ENCODE data around the gene CDC34.
"Not testable (repeated sequence)": the region's sequence is repeated elsewhere in the genome, so short reads cannot be mapped to it uniquely, and the experiment has no call there.

The CDC34 gene

DNA sequence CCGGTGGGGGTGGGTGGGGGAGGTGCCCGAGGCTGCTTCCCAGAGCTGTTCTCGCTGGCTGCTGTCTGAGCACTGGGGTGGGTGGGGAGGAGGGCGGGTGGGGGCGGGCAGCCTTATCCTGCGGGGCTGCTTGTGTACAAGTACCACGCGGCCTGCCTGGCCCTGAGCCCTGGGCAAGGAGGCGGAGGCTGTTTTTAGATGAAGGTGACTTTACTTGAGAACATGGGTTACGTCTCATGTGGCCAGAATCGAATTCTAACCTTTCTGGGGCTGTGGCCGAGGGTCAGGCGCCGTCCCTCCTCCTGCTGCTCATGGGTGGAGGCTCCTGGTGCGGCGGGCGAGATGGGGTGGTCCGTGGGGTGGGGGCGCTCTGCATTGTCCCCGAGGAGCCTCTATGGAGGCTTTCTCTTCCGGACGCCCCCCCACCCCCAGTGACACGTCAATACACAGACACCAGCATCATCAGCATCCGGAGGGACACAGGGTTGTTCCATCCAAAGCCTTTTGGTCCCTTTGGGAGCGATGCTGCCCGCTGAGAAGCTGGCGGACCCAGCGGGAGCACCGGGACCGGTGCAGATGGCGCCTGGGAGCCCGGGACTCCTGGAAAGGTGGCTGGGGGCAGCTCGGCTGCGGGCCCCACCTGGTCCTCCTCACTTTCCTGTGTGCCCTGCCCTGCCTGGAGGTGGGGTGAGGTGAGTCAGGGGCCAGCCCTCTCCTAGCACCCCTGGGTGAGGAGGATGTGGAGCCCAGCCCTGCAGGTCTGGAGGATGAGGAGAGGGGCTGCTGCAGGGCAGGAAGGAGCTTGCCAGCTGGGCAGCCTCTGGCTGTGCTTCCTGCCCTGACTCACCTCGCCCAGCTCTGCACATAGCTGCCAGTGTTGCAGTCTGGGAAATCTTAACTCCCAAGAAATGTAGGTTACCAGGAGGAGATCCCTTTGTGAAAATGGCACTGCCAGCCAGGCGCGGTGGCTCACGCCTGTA lies 44.3 kb downstream of the CDC34 start:
- no peak for DNase-seq

DNA sequence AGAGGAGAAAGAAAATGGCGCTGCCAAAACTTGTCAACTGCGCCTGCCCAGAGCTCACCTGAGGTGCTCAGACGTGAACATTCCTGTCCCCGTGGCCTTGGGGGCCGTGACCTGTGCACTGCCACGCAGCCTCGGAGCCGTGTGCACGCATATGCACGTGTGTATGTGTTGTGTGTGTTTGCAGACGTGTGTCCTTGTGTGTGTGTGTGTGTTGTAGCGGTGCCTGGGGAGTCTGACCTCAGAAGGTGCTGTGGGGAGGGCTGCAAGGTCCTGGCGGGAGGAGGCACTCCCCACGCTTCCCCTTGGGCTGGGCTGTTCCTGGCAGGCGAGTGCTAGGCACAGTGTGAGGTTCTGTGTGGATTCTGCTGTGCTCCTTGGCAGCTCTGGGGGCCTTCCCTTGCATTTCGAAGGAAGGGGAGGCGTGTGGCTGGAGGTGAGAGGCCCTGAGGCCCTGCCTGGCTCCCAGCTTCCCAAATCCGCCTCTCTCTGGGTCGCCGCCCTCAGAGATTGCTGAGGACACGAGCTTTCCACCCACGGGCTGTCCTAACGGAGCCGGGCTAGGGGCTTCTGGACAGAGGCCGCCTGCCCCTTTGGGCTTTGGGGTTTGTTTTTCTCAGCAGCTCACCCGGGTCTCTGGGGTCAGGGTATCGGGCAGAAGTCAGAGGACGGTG lies 45.3 kb downstream of the CDC34 start:
- DNase-seq, result no peak

DNA sequence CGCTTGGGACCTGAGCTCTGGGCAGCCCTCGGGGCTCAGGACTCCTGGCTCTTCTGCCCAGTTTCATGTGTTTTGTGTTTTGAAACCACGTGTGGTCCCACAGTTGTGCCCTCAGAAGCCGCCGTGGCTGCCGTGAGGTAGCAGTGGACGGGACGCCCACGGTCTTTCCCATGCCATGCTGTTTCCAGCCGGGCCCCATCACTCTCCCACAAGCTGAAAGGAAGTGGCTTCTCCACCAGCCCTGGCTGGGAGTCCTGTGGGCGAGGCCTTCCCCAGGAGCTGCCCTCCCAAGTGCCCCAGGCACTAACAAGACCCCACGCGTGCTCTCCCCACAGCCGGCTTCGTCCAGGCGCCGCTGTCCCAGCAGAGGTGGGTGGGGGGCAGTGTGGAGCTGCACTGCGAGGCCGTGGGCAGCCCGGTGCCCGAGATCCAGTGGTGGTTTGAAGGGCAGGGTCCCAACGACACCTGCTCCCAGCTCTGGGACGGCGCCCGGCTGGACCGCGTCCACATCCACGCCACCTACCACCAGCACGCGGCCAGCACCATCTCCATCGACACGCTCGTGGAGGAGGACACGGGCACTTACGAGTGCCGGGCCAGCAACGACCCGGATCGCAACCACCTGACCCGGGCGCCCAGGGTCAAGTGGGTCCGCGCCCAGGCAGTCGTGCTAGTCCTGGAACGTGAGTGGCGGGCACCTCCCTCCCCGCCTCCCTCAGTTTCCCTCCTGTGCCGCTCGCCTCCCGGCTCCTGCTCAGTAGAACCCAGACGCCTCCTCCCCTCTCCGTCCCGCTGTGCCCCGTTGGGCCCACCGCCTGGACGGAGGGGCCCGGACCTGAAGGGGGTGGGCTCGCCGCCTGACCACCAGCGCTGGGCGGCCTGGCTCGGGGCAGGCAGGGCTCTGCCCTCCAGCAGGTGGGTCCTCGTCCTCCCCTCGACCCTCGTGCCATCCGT lies 46.2 kb downstream of the CDC34 start:
- no peak for DNase-seq

DNA sequence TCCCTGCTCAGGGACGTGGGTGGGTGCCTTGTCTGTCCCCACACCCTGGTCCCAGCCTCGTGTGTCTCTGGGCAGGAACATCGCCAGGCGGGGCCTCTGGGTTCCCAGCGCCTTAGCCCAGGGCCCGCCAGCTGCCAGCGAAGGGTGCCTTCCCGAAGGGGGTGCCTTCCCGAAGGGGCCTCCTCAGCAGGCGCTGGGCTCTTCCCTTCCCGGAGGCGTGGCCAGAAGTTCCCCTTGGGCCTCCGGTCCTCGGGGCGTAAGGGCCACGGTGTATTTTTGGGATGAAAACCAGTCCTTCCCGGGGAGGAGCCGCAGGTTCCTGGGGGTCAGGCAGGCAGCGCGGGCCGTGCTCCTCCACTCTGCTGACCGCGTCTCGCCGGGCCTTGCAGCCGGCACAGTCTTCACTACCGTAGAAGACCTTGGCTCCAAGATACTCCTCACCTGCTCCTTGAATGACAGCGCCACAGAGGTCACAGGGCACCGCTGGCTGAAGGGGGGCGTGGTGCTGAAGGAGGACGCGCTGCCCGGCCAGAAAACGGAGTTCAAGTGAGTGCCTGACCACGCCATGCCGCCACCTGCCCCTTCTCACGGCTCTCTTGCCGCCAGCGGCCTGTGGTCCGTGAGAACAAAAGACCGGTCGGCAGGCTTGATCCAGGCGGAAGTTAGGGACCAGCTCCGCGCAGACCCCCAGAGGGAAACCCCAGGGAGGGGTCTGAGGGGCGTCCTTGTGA lies 47.7 kb downstream of the CDC34 start:
- no peak for DNase-seq

DNA sequence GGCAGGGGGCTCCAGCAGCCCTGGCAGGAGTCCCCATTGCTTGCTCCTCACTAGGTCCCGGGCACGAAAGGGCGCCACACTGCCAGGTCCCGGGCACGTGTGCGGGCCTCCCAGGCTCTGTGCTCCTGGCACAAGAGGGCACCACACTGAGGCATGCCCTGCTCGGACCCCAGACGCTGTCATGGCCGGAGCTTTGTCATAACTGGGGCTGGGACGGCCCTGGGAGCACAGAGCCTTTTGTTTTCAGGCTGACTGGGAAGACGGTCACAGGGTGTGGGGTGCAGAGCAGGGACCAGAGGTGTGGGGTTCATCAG lies 48.2 kb downstream of the CDC34 start:
- no peak for DNase-seq

DNA sequence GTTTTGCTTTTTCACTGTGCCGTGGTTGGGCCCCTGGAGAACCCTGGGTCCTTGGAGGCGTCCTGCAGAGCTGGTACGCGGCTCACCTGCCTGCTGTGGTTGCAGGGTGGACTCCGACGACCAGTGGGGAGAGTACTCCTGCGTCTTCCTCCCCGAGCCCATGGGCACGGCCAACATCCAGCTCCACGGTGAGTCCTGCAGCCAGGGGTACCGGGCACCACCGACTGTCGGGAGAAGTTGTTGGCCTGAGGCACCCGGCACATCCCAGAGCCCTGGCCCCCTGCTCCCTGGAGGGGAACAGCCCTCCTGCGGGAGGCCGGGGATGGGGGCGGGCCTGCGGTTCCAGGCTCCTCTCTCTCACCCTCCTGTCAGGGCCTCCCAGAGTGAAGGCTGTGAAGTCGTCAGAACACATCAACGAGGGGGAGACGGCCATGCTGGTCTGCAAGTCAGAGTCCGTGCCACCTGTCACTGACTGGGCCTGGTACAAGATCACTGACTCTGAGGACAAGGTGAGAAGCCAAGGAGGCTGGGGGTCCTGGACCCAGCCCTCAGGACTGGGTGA lies 48.8 kb downstream of the CDC34 start:
- no peak for DNase-seq

DNA sequence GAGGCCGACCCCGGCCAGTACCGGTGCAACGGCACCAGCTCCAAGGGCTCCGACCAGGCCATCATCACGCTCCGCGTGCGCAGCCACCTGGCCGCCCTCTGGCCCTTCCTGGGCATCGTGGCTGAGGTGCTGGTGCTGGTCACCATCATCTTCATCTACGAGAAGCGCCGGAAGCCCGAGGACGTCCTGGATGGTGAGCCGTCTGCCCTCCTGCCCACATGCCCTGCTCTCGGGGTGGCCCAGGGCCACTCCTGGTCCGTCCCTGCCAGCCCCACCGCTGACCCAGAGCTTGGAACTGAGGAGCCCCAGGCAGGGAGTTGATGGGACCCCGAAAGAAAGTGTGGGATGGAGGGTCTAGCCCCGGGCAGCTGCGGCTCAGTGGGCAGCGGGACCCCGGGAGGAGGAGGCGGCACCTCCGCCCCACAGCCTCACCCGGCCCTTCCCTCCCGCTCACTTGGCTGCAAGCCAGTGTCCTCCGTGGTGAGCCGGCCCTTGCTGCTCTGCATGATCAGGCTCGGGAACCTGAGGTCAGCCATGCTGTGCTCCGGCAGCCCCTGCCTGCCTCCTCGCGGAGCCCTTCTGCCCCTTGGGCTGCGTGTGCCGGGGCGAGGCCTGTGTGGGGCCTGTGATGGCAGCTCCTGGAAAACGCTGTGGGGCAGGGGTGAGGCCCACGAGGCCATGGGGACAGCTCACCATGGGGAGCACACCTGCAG lies 50.0 kb downstream of the CDC34 start:
- no peak for DNase-seq

DNA sequence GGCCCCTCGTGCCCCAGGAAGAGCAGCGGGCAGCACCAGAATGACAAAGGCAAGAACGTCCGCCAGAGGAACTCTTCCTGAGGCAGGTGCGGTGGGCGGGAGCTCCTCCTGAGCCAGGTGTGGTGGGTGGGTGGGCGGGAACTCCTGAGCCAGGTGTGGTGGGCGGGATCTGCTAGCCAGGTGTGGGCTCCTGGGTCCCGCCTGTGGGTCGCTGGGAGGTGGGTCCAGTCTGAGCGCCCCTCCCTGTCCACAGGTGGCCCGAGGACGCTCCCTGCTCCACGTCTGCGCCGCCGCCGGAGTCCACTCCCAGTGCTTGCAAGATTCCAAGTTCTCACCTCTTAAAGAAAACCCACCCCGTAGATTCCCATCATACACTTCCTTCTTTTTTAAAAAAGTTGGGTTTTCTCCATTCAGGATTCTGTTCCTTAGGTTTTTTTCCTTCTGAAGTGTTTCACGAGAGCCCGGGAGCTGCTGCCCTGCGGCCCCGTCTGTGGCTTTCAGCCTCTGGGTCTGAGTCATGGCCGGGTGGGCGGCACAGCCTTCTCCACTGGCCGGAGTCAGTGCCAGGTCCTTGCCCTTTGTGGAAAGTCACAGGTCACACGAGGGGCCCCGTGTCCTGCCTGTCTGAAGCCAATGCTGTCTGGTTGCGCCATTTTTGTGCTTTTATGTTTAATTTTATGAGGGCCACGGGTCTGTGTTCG lies 51.1 kb downstream of the CDC34 start:
- no peak for DNase-seq

DNA sequence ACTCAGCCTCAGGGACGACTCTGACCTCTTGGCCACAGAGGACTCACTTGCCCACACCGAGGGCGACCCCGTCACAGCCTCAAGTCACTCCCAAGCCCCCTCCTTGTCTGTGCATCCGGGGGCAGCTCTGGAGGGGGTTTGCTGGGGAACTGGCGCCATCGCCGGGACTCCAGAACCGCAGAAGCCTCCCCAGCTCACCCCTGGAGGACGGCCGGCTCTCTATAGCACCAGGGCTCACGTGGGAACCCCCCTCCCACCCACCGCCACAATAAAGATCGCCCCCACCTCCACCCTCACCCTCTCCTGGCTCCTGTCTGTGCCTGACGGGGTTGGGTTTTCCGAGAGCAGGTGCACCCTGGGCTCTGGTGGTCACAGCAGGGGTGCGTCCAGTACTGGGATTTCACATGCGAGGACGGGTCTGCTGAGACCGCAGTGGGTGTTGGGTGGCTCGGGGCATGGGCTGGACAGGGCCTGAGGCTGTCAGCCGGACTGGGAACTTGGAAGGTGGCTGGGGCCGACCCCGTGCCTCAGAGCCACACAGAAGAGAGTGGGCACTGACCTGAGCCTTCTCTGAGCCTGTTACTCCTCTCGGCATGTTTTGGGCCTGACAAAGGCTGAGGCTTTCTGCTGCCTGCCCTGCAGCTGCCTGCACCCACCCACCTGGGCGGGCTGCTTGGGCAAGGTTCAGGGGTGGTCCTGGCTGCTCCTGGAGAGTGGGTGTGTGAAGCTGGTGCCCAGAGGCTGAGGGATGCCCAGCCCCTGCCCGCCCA lies 51.8 kb downstream of the CDC34 start:
- no peak for DNase-seq

DNA sequence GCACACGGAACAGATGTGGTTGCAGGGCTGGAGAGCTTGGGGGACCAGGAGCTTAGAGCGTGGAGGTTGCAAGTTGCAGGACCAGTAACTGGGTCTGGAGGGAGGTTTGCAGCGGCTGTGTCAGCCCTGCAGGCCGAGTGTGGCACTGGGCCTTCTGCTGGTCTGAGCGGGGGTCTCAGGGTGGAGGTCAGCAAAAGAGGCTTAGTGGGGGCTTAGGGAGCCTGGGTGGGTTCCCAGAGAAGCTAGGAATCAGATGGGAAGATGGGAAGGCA lies 52.3 kb downstream of the CDC34 start:
- no peak for DNase-seq

DNA sequence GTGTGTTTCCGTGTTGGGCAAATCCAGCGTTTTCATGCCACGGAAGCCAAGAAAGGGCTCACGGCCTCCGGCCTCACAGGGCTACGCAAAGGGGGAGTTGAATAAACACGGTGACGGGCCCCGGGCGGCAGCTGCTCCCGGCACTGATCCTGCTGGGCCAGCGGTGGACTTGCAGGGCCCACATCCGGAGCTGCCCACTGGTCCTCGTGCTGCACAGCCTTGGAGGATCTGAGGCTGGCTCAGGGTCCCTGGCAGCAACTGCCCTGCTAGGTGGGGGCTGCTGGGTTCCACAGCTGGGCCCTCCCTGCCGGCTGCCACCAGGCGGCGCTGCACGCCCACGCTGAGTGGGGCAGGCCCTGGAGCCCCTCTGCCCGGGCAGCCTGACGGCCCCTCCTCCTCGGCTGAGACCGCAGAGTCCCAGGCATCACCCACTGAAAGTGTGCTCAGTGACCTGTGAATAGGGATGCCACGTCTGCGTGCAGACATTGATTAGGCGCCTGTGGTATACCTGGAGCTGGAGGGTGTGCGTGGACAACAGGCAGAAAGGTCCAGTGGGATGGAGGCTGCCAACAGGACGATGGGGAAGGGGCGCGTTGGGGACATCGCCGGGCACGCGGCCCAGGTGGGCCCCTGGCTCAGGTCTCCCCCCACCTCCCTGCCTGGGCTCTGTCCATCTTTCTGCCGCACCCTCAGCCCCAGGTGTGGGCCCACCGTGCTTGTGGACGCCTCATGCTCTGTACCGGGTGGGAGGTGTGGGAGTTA lies 52.9 kb downstream of the CDC34 start:
- peak; percentile 89 for DNase-seq

DNA sequence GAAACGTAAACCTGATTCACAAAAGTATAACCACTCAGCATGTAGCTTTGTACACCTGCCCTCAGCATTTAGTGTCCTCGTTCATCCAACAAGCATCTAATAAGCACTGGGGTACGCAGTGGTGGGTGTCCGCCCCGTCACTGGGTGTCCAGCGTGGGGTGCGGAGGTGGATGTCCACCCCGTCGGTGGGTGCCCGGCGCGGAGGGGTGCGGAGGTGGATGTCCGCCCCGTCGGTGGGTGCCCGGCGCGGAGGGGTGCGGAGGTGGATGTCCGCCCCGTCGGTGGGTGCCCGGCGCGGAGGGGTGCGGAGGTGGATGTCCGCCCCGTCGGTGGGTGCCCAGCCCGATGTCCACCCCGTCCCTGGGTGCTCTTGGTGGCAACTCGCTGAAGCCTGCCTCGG lies 53.6 kb downstream of the CDC34 start:
- DNase-seq, result not testable (repeated sequence)

DNA sequence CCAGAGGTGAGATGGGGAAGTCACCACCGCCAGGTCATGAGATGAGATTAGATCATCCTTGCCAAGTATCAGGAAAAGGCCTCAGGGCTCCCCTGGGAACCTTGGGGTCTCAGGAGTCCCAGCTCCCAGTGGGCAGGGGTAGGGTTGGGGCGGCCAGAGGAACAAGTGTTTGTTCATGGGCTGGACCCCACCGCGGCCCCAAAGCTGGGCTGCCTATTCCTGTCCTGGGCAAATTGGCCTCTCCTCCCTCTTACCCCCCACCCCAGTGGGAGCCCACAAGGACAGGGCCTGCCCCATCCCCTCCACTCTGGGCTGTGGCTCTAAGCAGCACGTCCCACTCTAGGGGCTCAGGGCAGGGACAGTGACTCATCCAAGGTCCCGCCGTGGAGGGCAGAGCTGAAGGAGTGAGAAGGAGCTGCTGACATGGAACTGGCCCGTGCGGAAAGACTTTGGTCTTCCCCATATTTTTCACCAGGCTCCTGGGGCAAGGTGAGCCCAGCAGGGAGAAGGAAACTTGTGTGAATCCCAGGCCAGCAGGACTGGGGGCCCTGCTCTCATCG lies 54.1 kb downstream of the CDC34 start:
- no peak for DNase-seq

DNA sequence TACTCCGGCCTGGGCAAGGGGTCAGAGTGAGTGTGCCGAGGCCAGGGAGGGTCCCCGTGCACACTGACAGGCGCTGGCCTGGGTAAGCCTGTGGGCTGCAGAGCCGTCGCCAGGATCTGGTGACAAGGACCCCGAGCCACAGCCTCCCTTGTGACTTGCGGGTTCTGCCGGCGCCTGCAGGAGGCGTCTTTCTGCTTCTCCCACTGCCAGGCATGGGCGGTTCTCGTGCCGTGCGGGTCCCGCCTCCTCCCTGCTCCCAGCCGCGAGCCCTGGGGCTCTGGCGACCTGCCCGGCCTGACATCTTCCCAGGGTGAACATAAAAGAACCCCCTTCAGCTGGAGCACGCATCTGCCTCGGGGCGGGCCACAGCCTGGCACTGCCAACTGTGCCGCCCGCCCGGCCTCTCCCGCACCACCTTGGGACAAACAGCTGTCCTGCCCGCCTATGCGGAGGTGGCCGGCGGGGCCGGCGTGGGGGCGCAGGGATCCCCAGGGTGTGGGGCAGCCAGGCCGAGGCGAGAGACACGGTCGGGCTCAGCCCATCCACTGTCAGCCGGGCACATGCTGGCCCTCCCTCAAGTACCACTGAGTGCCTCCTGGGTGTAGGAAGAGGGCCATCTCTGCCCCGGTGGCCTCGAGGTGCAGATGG lies 56.7 kb downstream of the CDC34 start:
- peak; percentile 86 for DNase-seq

DNA sequence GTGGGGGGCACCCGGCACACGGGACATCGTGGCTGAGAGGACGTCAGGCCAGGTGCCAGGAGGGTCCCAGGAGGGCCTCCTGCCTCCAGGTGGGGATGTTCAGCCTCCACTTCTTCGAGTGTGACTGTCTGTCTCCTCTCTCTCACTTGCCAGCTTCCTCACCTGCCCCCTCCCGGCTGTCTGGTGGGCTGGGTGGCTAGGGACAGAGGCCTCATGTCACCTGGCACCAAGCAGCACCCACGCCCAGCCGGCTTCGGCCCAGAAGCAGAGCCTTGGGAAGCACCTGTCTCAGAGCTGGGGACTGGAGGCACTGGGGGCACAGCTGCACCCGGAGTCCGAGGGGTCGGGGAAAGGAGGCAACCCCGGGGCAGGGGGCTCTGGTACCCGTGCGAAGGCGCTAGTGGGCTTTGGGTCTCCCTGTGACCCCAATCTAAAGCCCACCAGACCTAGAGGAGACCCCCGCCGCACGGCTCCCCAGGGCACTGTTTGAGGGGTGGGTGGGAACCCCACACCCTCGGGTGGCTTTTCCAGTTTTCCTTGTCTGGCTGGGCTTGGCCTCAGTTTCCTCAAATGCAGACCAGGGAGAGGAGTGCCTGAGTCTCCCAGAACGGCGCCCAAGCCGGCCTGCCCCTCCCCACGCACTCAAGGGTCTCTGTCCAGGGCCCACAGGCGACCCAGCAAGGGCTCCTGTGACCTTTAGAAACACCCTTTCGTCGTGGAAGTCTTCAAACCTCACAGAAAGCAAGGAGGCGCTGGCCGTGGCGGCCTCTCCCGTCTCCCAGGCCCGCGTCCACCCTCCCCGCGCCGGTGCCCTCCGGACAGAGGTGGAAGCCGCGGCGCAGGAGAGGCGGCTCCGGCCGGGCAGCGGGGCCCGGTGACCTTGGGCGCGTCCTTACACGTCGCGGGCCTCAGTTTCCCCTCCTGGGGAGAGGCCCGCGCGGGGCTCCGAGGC lies 57.5 kb downstream of the CDC34 start:
- DNase-seq, result no peak

DNA sequence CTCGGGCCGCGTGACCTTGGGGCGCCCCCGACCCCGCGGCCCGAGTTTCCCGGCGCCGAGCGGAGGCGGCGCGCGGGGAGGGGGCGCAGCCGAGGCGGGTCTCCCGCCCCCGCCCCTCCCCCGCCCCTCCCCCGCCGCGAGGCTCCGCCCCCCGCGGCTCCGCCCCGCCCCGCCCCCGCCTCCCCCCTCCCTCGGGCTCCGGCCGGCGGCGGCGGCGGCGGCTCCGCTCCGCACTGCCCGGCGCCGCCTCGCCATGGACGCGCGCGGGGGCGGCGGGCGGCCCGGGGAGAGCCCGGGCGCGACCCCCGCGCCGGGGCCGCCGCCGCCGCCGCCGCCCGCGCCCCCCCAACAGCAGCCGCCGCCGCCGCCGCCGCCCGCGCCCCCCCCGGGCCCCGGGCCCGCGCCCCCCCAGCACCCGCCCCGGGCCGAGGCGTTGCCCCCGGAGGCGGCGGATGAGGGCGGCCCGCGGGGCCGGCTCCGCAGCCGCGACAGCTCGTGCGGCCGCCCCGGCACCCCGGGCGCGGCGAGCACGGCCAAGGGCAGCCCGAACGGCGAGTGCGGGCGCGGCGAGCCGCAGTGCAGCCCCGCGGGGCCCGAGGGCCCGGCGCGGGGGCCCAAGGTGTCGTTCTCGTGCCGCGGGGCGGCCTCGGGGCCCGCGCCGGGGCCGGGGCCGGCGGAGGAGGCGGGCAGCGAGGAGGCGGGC lies 58.3 kb downstream of the CDC34 start, which contains the start of gene HCN2:
HCN2 (plus strand) TSS at position 189 of the 703 bp plus-strand sequence; CDS start at position 254, 65 bp downstream.
- no peak for DNase-seq

DNA sequence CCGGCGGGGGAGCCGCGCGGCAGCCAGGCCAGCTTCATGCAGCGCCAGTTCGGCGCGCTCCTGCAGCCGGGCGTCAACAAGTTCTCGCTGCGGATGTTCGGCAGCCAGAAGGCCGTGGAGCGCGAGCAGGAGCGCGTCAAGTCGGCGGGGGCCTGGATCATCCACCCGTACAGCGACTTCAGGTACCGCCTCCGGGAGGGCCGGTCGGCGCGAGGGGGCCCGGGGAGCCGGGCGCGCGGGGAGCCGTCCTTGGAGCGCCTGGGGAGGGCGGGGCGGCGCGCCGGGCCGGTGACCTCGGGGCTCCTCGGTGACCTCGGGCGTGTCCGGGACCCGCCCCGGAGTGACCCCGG lies 58.8 kb downstream of the CDC34 start:
- peak; percentile 71 for DNase-seq
